Astrocyte of the cerebellum (primary cell): ENCODE measurements around the gene CFAP20DC.
"Not testable (repeated sequence)": the region's sequence is repeated elsewhere in the genome, so short reads cannot be mapped to it uniquely, and the experiment has no call there.

Experiments
- DNase-seq: peaks from one replicate; pipeline ENCODE4 v3.0.0-alpha.2; 2011; ENCODE audit warnings: low read depth
- H3K4me3 ChIP-seq: 2 replicates; pipeline ENCODE4 v1.5.1; 2011; ENCODE audit warnings: mild to moderate bottlenecking, low read depth, low read length, moderate library complexity
- CTCF ChIP-seq: IDR thresholded peaks from 2 replicates; pipeline ENCODE4 v1.5.1; 2012; ENCODE audit warnings: low read length, low read depth, moderate library complexity, mild to moderate bottlenecking; ENCODE audit errors: missing control alignments
- in situ Hi-C: cut with HindIII; loops from 2 replicates; pipeline ENCODE4 v1.10.0; 2017; ENCODE audit warnings: low sequenced_read_pairs

Gene CFAP20DC

GRCh38 chr3:58824285-58824684 is 225.5 kb downstream of the CFAP20DC start:
- DNase-seq = peak; percentile 23
- in situ Hi-C loops = no loop called here
- TF ChIP-seq CTCF = peak; percentile 77
- H3K4me3 ChIP-seq = no peak overlapping the region

- DNase-seq, in situ Hi-C loops: not testable (repeated sequence)
Measured at GRCh38 chr3:58806551-58807244, 243.1 kb downstream of the CFAP20DC start.

GRCh38 chr3:58804914-58805313 is 244.9 kb downstream of the CFAP20DC start:
- no peak overlapping the region for H3K4me3 ChIP-seq
- in situ Hi-C loops = no loop called here
- DNase-seq = no peak
- TF ChIP-seq CTCF = no peak

More at GRCh38 chr3:58806551-58807244, 243.1 kb downstream of the CFAP20DC start:
- not testable (repeated sequence) for H3K4me3 ChIP-seq

- in situ Hi-C loops = no loop called here
- DNase-seq = no peak
Measured at GRCh38 chr3:58801541-58801940, 248.3 kb downstream of the CFAP20DC start.

GRCh38 chr3:58800940-58801339 is 248.9 kb downstream of the CFAP20DC start:
- in situ Hi-C loops = no loop called here
- TF ChIP-seq CTCF = no peak

More at GRCh38 chr3:58801541-58801940, 248.3 kb downstream of the CFAP20DC start:
- no peak overlapping the region for H3K4me3 ChIP-seq
- no peak for TF ChIP-seq CTCF

GRCh38 chr3:58800032-58800431 is 249.8 kb downstream of the CFAP20DC start:
- in situ Hi-C loops = no loop called here
- TF ChIP-seq CTCF = no peak
- no peak for DNase-seq
- no peak overlapping the region for H3K4me3 ChIP-seq

More at GRCh38 chr3:58800940-58801339, 248.9 kb downstream of the CFAP20DC start:
- no peak overlapping the region for H3K4me3 ChIP-seq
- DNase-seq = no peak

- in situ Hi-C loops = loop anchor here (5.0 kb wide), 1 partner anchor 38 kb away; no protein-coding TSS in a partner anchor
- no peak overlapping the region for H3K4me3 ChIP-seq
- DNase-seq = no peak
- no peak for TF ChIP-seq CTCF
Measured at GRCh38 chr3:58799271-58799670, 250.6 kb downstream of the CFAP20DC start.
